ENCODE data around the gene C11orf68.
A peak's percentile ranks its signal among the peaks of the same experiment; 100 is the strongest.

The C11orf68 gene

GRCh38 chr11:65921033-65921555, 2.2 kb upstream of the C11orf68 start:
- H3K27ac ChIP-seq = no peak overlapping the region
- H3K9me3 ChIP-seq (ENCODE audit: low read depth, low read length) = no peaks in the 10 kb centered on the region
- no peaks in the 10 kb centered on the region; the same call in 1 of the 2 replicates for H3K36me3 ChIP-seq (ENCODE audit: insufficient read depth, low read length)
- no peak for DNase-seq (ENCODE audit: low read depth, low spot score)
- no peak overlapping the region for H3K4me3 ChIP-seq
- no peak for TF ChIP-seq FOXP2 (optimal IDR thresholded peaks at IDR 0.05; ENCODE audit: control extremely low read depth, extremely low read length, insufficient read depth)
- no peak for TF ChIP-seq POLR2AphosphoS5 (IDR thresholded peaks at IDR 0.05; ENCODE audit: borderline replicate concordance, low read depth, low read length)
- no peak for TF ChIP-seq EZH2 (IDR thresholded peaks at IDR 0.05)
- no peak overlapping the region for H3K9ac ChIP-seq (ENCODE audit: insufficient read length)

GRCh38 chr11:65920372-65920802, 1.5 kb upstream of the C11orf68 start:
- H3K36me3 ChIP-seq (ENCODE audit: insufficient read depth, low read length) = no peaks in the 10 kb centered on the region; the same call in 1 of the 2 replicates
- no peaks in the 10 kb centered on the region for H3K9me3 ChIP-seq (ENCODE audit: low read depth, low read length)
- TF ChIP-seq FOXP2 (optimal IDR thresholded peaks at IDR 0.05; ENCODE audit: control extremely low read depth, extremely low read length, insufficient read depth) (no peak), POLR2AphosphoS5 (IDR thresholded peaks at IDR 0.05; ENCODE audit: borderline replicate concordance, low read depth, low read length) (no peak), EZH2 (IDR thresholded peaks at IDR 0.05) (no peak)
- H3K27ac ChIP-seq = no peak overlapping the region
- H3K4me3 ChIP-seq = peak overlapping the region; percentile 92
- peak overlapping the region; percentile 72 for H3K9ac ChIP-seq (ENCODE audit: insufficient read length)
- DNase-seq (ENCODE audit: low read depth, low spot score) = no peak

- H3K9ac ChIP-seq (ENCODE audit: insufficient read length) = peak overlapping the region; percentile 72
- TF ChIP-seq FOXP2 (optimal IDR thresholded peaks at IDR 0.05; ENCODE audit: control extremely low read depth, extremely low read length, insufficient read depth) (no peak), POLR2AphosphoS5 (IDR thresholded peaks at IDR 0.05; ENCODE audit: borderline replicate concordance, low read depth, low read length) (no peak), EZH2 (IDR thresholded peaks at IDR 0.05) (no peak)
Measured at GRCh38 chr11:65919573-65920371, 910 bp upstream of the C11orf68 start.

GRCh38 chr11:65919141-65919572, 295 bp upstream of the C11orf68 start, which contains the start of gene DRAP1:
TSS of gene DRAP1 (plus strand) at chr11:65919426. CDS start at chr11:65919502, 76 bp downstream.
- TF ChIP-seq EZH2 (IDR thresholded peaks at IDR 0.05) (no peak), POLR2AphosphoS5 (IDR thresholded peaks at IDR 0.05; ENCODE audit: borderline replicate concordance, low read depth, low read length) (peak; percentile 36; the same call in 1 of the 2 replicates)
- Histone ChIP-seq H3K27ac (peak within 1 kb of the TSS; percentile 85), H3K36me3 (ENCODE audit: insufficient read depth, low read length) (no peaks in the 10 kb centered on the region; the same call in 1 of the 2 replicates), H3K9me3 (ENCODE audit: low read depth, low read length) (no peaks in the 10 kb centered on the region), H3K4me3 (peak within 1 kb of the TSS; percentile 98), H3K9ac (ENCODE audit: insufficient read length) (peak within 1 kb of the TSS; percentile 97)
- DNase-seq (ENCODE audit: low read depth, low spot score) = peak; percentile 61

More at GRCh38 chr11:65919573-65920371, 910 bp upstream of the C11orf68 start:
- peak overlapping the region; percentile 92 for H3K4me3 ChIP-seq
- DNase-seq (ENCODE audit: low read depth, low spot score) = no peak
- H3K36me3 ChIP-seq (ENCODE audit: insufficient read depth, low read length) = no peaks in the 10 kb centered on the region; the same call in 1 of the 2 replicates
- H3K27ac ChIP-seq = no peak overlapping the region
- H3K9me3 ChIP-seq (ENCODE audit: low read depth, low read length) = no peaks in the 10 kb centered on the region

- Histone ChIP-seq H3K27ac (no peak overlapping the region), H3K36me3 (ENCODE audit: insufficient read depth, low read length) (no peaks in the 10 kb centered on the region; the same call in 1 of the 2 replicates), H3K9me3 (ENCODE audit: low read depth, low read length) (no peaks in the 10 kb centered on the region), H3K9ac (ENCODE audit: insufficient read length) (peak overlapping the region; percentile 97), H3K4me3 (peak overlapping the region; percentile 98)
- DNase-seq (ENCODE audit: low read depth, low spot score) = no peak
- TF ChIP-seq EZH2 (IDR thresholded peaks at IDR 0.05) (no peak), FOXP2 (optimal IDR thresholded peaks at IDR 0.05; ENCODE audit: control extremely low read depth, extremely low read length, insufficient read depth) (no peak)
Measured at GRCh38 chr11:65917434-65918210, 1.2 kb downstream of the C11orf68 start.

GRCh38 chr11:65917077-65917433, 1.8 kb downstream of the C11orf68 start:
- H3K9ac ChIP-seq (ENCODE audit: insufficient read length) = no peak overlapping the region
- H3K27ac ChIP-seq = no peak overlapping the region
- no peak overlapping the region for H3K4me3 ChIP-seq
- TF ChIP-seq FOXP2 (optimal IDR thresholded peaks at IDR 0.05; ENCODE audit: control extremely low read depth, extremely low read length, insufficient read depth) = no peak
- no peak for TF ChIP-seq EZH2 (IDR thresholded peaks at IDR 0.05)
- TF ChIP-seq POLR2AphosphoS5 (IDR thresholded peaks at IDR 0.05; ENCODE audit: borderline replicate concordance, low read depth, low read length) = no peak
- DNase-seq (ENCODE audit: low read depth, low spot score) = no peak
- no peaks in the 10 kb centered on the region for H3K36me3 ChIP-seq (ENCODE audit: insufficient read depth, low read length)
- H3K9me3 ChIP-seq (ENCODE audit: low read depth, low read length) = no peaks in the 10 kb centered on the region

GRCh38 chr11:65916391-65916790, 2.5 kb downstream of the C11orf68 start:
- DNase-seq (ENCODE audit: low read depth, low spot score) = no peak
- no peak overlapping the region for H3K9ac ChIP-seq (ENCODE audit: insufficient read length)
- H3K4me3 ChIP-seq = no peak overlapping the region
- no peaks in the 10 kb centered on the region for H3K9me3 ChIP-seq (ENCODE audit: low read depth, low read length)
- TF ChIP-seq EZH2 (IDR thresholded peaks at IDR 0.05) (no peak), FOXP2 (optimal IDR thresholded peaks at IDR 0.05; ENCODE audit: control extremely low read depth, extremely low read length, insufficient read depth) (no peak), POLR2AphosphoS5 (IDR thresholded peaks at IDR 0.05; ENCODE audit: borderline replicate concordance, low read depth, low read length) (no peak)
- H3K36me3 ChIP-seq (ENCODE audit: insufficient read depth, low read length) = no peaks in the 10 kb centered on the region
- no peak overlapping the region for H3K27ac ChIP-seq

GRCh38 chr11:65915821-65916251, 3.0 kb downstream of the C11orf68 start:
- Histone ChIP-seq H3K9ac (ENCODE audit: insufficient read length) (no peak overlapping the region), H3K36me3 (ENCODE audit: insufficient read depth, low read length) (no peaks in the 10 kb centered on the region), H3K4me3 (no peak overlapping the region), H3K9me3 (ENCODE audit: low read depth, low read length) (no peaks in the 10 kb centered on the region), H3K27ac (peak overlapping the region; percentile 26; the same call in 1 of the 2 replicates)
- TF ChIP-seq EZH2 (IDR thresholded peaks at IDR 0.05) (no peak), POLR2AphosphoS5 (IDR thresholded peaks at IDR 0.05; ENCODE audit: borderline replicate concordance, low read depth, low read length) (no peak), FOXP2 (optimal IDR thresholded peaks at IDR 0.05; ENCODE audit: control extremely low read depth, extremely low read length, insufficient read depth) (no peak)
- no peak for DNase-seq (ENCODE audit: low read depth, low spot score)
